CD1c-positive myeloid dendritic cell (primary cell): ENCODE measurements around the gene LDLRAD3.
"Not testable (repeated sequence)": the region's sequence is repeated elsewhere in the genome, so short reads cannot be mapped to it uniquely, and the experiment has no call there.

Experiments
- DNase-seq: peaks from one replicate; pipeline ENCODE4 v3.0.0-alpha.2; 2016; ENCODE audit errors: extremely low spot score

Gene LDLRAD3

GRCh38 chr11:36161572-36161971 lies 217.7 kb downstream of the LDLRAD3 start:
- no peak for DNase-seq

- no peak for DNase-seq
Measured at GRCh38 chr11:36162006-36162882, 218.4 kb downstream of the LDLRAD3 start.

- DNase-seq, result no peak
Measured at GRCh38 chr11:36162883-36163434, 219.1 kb downstream of the LDLRAD3 start.

- DNase-seq, result no peak
Measured at GRCh38 chr11:36164506-36165250, 220.8 kb downstream of the LDLRAD3 start.

GRCh38 chr11:36165621-36166397 lies 221.9 kb downstream of the LDLRAD3 start:
- DNase-seq, result no peak

GRCh38 chr11:36167073-36167472 lies 223.2 kb downstream of the LDLRAD3 start:
- no peak for DNase-seq

GRCh38 chr11:36167729-36168128 lies 223.9 kb downstream of the LDLRAD3 start:
- no peak for DNase-seq

- DNase-seq, result no peak
Measured at GRCh38 chr11:36177836-36178235, 234.0 kb downstream of the LDLRAD3 start.

GRCh38 chr11:36186340-36187175 lies 242.7 kb downstream of the LDLRAD3 start:
- no peak for DNase-seq

GRCh38 chr11:36187622-36188021 lies 243.8 kb downstream of the LDLRAD3 start:
- DNase-seq, result no peak

GRCh38 chr11:36189735-36190134 lies 245.9 kb downstream of the LDLRAD3 start:
- DNase-seq, result not testable (repeated sequence)

GRCh38 chr11:36191941-36192340 lies 248.1 kb downstream of the LDLRAD3 start:
- DNase-seq, result no peak

- DNase-seq, result no peak
Measured at GRCh38 chr11:36192425-36193289, 248.8 kb downstream of the LDLRAD3 start.

GRCh38 chr11:36193290-36193619 lies 249.4 kb downstream of the LDLRAD3 start:
- DNase-seq, result no peak

GRCh38 chr11:36193721-36194120 lies 249.9 kb downstream of the LDLRAD3 start:
- no peak for DNase-seq

GRCh38 chr11:36195496-36196354 lies 251.9 kb downstream of the LDLRAD3 start:
- DNase-seq, result no peak

- no peak for DNase-seq
Measured at GRCh38 chr11:36196411-36196998, 252.6 kb downstream of the LDLRAD3 start.

- DNase-seq, result no peak
Measured at GRCh38 chr11:36201411-36201810, 257.5 kb downstream of the LDLRAD3 start.

GRCh38 chr11:36205536-36205935 lies 261.7 kb downstream of the LDLRAD3 start:
- no peak for DNase-seq
